ENCODE results near the gene PTPRF.
A peak's percentile ranks its signal among the peaks of the same experiment; 100 is the strongest.

The PTPRF gene

DNA sequence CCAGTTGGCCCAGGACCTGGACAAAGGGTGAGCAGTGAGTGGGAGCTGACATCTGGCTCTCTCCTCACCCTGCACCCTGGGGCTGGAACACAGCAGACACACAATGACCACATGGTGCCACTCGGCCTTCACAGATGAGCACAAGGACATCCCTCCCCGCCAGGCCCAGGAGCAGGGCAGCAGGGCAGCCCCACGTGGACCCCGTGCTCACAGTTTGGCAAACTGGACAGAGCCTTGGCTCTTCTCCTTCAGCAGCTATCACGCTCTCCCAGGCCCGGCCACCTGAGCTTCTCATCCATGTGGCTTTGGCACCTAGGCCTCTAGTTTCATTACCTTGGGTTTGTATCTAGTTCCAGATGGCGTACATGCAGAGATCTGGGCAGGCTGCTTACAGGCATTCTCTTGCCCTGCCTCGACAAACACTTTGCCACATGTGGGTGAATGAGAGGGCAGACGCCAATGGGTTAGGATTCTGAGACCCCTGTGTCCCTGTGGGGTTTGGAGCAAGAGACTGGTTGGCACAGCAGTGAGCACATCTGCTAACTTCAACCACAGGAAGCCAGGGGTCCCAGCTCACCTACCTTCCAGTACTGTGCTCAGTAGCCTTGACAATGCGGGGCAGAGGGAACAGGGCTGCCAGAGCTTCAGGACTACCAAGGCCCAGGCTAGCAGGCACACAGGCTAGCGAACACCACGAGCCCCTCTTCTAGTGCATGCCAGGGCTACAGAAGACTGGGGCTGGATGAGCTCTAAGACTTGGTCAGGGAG, 3.4 kb upstream of the PTPRF start:
- Mint-ChIP-seq H3K27me3 (peaks cover 34% of the 10 kb centered on the region), H3K36me3 (no peaks in the 10 kb centered on the region), H3K9me3 (no peaks in the 10 kb centered on the region), H3K4me1 (peaks cover 20% of the 10 kb centered on the region), H3K27ac (no peak overlapping the region), H3K4me3 (no peak overlapping the region)

DNA sequence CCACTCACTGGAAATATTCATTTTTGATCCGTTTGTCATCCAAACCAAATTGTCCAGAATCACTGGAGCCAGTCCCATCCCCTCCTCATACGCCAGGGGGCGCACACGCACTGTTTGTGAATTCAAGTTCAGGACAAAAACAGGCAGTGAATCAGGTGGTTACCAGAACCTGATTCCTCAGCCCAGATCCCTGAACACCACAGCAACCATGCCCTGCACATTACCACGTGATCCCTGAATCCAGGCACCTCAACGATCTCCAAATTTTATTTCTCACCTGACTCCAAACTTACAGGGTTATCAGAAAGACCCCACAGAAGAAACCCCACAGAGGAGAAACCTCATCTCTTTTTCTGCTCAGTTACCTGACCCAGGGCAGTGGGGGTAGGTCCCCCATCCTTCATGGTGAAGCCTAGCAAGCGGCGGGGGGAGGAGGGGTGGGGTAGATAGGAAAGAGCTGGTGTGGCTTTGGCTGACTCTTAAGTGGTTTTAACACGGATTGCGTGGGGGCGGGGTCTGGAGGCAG, 1.4 kb upstream of the PTPRF start:
- no peaks in the 10 kb centered on the region for H3K9me3 Mint-ChIP-seq
- peaks cover 37% of the 10 kb centered on the region for H3K27me3 Mint-ChIP-seq
- H3K27ac Mint-ChIP-seq = no peak overlapping the region
- no peak overlapping the region for H3K4me3 Mint-ChIP-seq
- H3K36me3 Mint-ChIP-seq = no peaks in the 10 kb centered on the region
- peaks cover 24% of the 10 kb centered on the region for H3K4me1 Mint-ChIP-seq

DNA sequence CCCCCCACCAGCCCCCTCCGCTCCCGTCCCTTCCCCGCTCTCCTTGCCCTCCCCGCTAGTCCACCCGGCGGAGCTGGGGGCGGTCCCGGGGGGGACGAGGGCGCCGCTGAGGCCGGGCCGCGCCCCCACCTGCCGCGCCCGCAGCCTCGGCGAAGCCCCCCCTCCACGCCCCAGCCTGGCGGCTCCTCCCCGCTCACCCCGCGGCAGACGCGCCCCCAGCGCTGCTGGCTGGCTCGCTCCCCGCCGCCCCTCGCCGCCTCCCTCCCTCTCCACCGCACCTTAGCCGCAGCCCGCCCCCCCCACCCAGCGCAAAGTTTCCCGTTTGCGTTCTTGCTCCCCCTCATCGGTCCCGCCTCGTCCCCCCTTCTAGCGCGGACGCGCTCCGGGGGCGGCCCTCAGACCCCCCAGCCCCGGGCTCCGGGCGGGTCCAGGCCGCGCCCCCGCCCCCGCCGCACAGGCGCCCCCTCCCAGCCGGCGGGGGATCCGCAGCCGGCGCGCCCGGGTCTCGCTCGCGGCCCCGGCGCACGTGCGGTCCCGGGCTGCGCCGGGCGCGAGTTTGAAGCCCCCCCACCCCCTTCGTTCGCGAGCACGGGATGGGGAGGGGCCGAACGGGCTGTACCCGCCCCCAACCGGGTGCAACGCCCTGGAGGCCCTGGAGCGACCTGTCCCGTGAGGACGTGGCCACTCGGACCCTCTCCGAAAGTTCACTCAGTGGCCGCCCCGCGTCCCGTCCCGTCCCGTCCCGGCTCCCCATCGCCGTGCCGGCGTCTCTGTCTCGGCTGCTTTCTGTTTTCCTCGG, 623 bp downstream of the PTPRF start:
- peaks cover 24% of the 10 kb centered on the region for H3K4me1 Mint-ChIP-seq
- H3K9me3 Mint-ChIP-seq = no peaks in the 10 kb centered on the region
- H3K27ac Mint-ChIP-seq = no peak overlapping the region
- H3K36me3 Mint-ChIP-seq = no peaks in the 10 kb centered on the region
- peaks cover 35% of the 10 kb centered on the region for H3K27me3 Mint-ChIP-seq
- peak overlapping the region; percentile 90 for H3K4me3 Mint-ChIP-seq

DNA sequence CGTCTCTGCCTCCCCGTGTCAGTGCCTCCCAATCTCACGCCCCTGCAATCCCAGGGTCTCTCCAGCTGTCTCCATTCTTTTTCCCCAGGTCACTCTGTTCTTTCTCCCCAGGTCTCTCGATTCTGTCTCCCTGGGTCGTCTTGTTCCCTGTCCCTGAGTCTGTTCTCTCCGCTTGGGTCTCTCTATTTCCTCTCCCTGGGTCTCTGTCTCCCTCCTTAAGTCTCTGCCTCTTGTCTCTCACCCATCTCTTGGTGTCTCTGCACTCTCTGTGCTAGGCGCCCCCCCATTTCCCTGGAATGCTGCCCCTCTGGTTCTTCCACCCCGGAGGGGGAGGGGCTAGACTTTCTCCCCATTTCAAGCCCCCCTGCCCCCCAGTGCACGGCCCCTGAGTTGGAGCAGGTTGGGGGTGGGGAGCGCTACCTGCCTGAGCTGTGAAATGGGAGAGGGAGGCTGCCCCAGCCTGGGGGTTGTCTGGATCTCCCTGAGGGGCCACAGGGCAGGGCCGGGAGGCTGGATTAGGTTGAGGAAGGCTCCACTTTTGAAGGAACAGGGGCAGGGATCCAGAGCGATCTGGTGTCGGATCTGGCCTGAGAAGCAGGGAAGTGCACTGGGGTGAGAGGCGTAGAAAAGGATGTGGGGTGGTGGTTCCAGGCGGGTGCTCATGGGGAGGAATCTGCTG, 1.4 kb downstream of the PTPRF start:
- H3K27me3 Mint-ChIP-seq = peaks cover 35% of the 10 kb centered on the region
- H3K27ac Mint-ChIP-seq = no peak overlapping the region
- H3K4me1 Mint-ChIP-seq = peaks cover 24% of the 10 kb centered on the region
- H3K4me3 Mint-ChIP-seq = peak overlapping the region; percentile 90
- H3K9me3 Mint-ChIP-seq = no peaks in the 10 kb centered on the region
- no peaks in the 10 kb centered on the region for H3K36me3 Mint-ChIP-seq

DNA sequence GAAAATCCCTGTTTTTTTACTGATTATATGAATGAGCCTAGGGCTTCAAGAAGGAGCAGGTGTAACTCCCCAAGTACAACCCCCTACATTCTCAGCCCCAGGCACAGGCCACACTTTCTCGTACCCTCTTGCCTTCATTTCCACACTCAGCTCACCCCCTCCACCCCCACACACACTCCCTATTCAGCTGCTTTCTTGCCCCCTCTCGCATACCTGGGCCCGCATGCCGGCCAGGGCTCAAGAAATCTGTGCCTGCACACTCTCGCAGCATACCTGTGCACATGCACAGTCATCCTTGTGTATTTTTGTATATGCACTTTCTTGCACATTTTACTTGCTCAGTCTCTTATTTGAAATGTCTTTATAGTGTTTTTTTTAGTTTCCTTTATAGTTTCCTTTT, 2.0 kb downstream of the PTPRF start:
- Mint-ChIP-seq H3K4me3 (peak overlapping the region; percentile 74), H3K9me3 (no peaks in the 10 kb centered on the region), H3K4me1 (peaks cover 24% of the 10 kb centered on the region), H3K36me3 (no peaks in the 10 kb centered on the region), H3K27ac (no peak overlapping the region), H3K27me3 (peaks cover 34% of the 10 kb centered on the region)

DNA sequence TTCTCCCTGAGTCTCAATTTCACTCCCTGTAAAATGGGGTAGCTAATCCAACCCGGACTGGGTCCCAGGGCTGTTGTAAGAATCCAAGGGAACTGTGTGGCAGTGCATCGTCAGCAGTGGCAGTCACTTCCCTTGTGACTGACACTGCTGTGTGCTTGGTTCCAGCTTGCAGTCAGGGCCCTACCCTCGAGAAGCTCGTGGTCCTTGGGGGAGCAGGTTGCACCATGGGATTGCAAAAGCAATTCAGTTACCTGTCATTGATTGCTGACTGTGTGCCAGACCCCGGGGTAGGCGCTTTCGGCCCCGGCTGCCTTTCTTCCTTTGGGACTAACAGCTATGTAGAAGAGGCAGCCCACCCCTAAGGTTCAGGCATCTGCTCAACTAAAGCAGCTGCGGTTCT, 2.9 kb downstream of the PTPRF start:
- H3K4me1 Mint-ChIP-seq = peaks cover 24% of the 10 kb centered on the region
- no peak overlapping the region for H3K4me3 Mint-ChIP-seq
- H3K27ac Mint-ChIP-seq = no peak overlapping the region

DNA sequence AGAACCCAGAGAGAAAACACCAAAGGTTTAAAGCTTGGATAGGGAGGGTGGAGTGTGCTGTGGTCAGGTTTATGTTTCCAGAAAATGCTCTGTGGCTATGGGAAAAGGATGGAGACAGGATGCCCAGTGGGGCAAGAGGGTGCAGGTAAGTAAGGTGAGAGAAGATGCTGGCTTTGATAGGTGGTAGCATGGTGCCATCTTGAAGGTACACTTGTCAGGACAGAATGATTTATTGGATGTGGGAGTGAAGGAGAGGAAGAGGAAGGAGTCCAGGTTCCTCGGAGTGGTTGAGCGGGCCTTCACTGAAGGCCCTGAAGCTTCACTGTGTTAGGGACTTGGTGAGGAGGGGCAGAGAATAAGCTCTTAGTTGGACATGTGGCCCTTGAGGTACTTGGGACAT, 3.6 kb downstream of the PTPRF start:
- peaks cover 28% of the 10 kb centered on the region for H3K27me3 Mint-ChIP-seq
- H3K4me1 Mint-ChIP-seq = peaks cover 22% of the 10 kb centered on the region
- H3K9me3 Mint-ChIP-seq = no peaks in the 10 kb centered on the region
- H3K4me3 Mint-ChIP-seq = no peak overlapping the region
- no peak overlapping the region for H3K27ac Mint-ChIP-seq
- no peaks in the 10 kb centered on the region for H3K36me3 Mint-ChIP-seq

More for the DNA sequence above, 2.9 kb downstream of the PTPRF start:
- Mint-ChIP-seq H3K27me3 (peaks cover 33% of the 10 kb centered on the region), H3K36me3 (no peaks in the 10 kb centered on the region), H3K9me3 (no peaks in the 10 kb centered on the region)

DNA sequence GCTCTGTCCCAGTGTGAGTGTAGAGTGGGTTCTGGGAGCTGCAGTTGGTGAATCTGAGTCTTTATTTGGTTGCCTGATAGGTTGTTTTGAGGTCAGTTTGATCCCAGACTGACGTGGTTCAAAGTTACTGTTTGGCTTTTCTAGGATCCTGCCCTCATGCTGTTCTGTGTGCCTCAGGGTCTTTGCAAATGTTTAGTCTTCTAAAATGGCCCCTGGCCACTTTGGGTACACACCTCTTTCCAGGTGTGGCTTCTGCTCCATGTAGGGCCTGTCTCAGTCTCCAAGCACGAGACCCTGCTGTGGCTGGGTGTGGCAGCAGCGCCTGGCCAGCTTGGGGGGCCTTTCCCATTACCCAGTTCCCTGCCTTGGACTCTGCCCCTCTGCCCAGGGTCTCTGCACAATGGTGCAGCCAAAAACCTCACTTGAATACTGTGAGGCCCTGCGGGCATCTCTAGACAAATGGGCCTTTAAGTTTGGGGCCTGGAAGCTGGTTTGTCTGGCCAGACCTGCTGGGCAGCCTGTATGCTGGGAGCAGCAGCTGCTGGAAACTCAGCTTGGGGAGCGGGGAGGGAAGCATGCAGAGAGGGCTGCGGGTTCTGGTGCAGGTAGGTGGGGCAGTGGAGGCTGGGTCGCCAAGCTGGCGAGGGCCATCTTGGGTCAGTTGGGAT, 5.6 kb downstream of the PTPRF start:
- Mint-ChIP-seq H3K27me3 (peaks cover 15% of the 10 kb centered on the region), H3K4me1 (peaks cover 8% of the 10 kb centered on the region), H3K4me3 (no peak overlapping the region)

DNA sequence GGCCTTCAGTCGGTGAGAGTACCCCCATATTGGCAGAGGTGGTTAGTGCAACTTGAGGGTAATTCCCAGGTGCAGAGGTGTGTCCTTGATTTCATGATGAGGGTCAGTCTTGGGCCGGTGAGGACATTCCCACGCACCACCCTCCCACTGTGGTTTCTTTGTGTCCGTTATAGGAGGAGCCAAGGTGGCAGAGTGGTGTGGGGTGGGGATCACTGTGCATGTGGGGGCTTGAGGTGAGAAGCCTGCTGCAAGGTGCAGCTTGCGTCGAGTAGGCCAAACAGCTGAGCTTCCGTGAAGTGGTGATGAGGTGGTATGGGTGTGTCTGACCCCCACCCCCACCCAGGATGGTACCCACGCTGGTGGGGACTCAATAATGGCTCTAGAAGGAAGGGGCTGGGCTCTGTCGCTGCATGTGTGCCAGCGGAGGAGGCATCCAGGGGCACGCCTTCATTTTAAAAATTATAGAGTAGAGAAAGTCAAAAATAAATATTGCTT, 6.2 kb downstream of the PTPRF start:
- Mint-ChIP-seq H3K4me1 (peaks cover 5% of the 10 kb centered on the region), H3K36me3 (no peaks in the 10 kb centered on the region), H3K4me3 (no peak overlapping the region), H3K9me3 (no peaks in the 10 kb centered on the region), H3K27me3 (peaks cover 12% of the 10 kb centered on the region), H3K27ac (no peak overlapping the region)

More for the DNA sequence above, 5.6 kb downstream of the PTPRF start:
- H3K36me3 Mint-ChIP-seq = no peaks in the 10 kb centered on the region
- H3K9me3 Mint-ChIP-seq = no peaks in the 10 kb centered on the region
- H3K27ac Mint-ChIP-seq = no peak overlapping the region

DNA sequence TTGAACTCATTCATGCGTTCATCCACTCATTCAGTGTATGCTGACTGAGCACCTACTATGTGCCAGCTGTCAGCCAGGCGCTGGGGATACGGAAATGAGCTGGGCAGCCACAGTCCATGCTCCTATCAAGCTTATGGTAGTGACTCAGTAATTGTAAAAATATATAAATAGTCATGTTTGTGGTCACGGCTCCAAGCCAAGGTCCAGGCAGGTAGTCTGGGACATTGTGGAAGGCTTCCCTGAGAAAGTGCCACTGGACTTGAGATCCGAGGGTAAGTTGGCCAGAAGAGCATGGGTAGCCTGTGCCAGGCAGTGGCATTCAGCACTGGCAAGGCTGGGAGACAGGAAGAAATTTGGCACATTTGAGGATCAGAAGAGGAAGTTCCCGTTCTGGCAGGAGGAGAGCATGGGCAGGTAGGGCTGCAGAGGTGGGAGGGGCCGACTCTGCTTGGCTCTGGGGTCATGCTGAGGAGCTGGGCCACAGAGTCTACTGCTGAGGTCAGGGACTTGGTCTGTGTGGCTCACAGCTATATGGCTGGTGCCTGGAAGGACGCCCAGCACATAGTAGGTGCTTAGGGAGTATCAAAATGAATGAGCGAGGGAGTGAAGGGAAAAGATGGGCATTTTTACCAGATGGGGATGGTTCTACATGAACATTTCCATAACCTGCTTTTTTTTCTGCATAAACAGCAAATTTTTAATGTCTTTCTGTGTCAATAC, 6.9 kb downstream of the PTPRF start:
- H3K4me3 Mint-ChIP-seq = no peak overlapping the region
- H3K36me3 Mint-ChIP-seq = no peaks in the 10 kb centered on the region
- H3K27me3 Mint-ChIP-seq = peaks cover 6% of the 10 kb centered on the region
- H3K4me1 Mint-ChIP-seq = peaks cover under 1% of the 10 kb centered on the region
- H3K27ac Mint-ChIP-seq = no peak overlapping the region
- H3K9me3 Mint-ChIP-seq = no peaks in the 10 kb centered on the region

DNA sequence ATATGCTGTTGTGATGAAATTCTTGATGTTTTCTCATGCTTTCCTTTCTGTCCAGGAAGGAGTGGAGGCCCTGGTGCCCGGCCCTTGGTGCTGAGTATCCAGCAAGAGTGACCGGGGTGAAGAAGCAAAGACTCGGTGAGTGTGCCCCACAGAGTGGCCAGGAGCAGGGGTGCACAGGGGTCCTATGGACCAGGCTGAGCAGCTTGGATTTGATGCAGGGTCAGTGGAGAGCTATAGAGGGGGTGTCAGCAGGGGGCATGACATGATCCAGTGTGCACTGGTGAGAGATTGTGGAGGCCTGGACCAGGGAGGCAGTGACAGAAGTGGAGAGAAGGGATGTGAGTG, 7.4 kb downstream of the PTPRF start:
- H3K4me1 Mint-ChIP-seq = no peaks in the 10 kb centered on the region
- H3K36me3 Mint-ChIP-seq = no peaks in the 10 kb centered on the region
- H3K27me3 Mint-ChIP-seq = peaks cover under 1% of the 10 kb centered on the region
- H3K27ac Mint-ChIP-seq = no peak overlapping the region
- no peak overlapping the region for H3K4me3 Mint-ChIP-seq
- H3K9me3 Mint-ChIP-seq = no peaks in the 10 kb centered on the region

DNA sequence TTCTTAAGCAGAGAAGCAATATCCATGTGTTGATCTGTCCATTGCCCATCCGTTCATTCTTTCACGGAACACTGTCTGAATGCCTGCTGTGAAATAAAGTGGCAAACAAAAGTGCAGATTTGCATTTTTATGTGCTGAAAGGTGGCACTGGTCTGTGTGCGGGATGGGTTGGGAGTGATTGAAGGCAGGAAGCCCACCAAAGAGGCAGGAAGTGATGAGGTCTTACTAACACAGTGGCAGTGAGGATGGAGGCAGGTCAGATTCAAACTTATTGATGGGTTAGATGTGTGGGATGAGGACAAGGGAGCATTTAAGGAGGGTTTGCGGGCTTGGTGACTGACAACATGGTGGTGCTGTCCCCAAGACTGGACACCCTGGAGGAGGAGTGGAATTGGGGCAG, 8.3 kb downstream of the PTPRF start:
- H3K36me3 Mint-ChIP-seq = no peaks in the 10 kb centered on the region
- no peak overlapping the region for H3K27ac Mint-ChIP-seq
- no peaks in the 10 kb centered on the region for H3K9me3 Mint-ChIP-seq
- H3K27me3 Mint-ChIP-seq = no peaks in the 10 kb centered on the region
- H3K4me3 Mint-ChIP-seq = no peak overlapping the region
- H3K4me1 Mint-ChIP-seq = no peaks in the 10 kb centered on the region

DNA sequence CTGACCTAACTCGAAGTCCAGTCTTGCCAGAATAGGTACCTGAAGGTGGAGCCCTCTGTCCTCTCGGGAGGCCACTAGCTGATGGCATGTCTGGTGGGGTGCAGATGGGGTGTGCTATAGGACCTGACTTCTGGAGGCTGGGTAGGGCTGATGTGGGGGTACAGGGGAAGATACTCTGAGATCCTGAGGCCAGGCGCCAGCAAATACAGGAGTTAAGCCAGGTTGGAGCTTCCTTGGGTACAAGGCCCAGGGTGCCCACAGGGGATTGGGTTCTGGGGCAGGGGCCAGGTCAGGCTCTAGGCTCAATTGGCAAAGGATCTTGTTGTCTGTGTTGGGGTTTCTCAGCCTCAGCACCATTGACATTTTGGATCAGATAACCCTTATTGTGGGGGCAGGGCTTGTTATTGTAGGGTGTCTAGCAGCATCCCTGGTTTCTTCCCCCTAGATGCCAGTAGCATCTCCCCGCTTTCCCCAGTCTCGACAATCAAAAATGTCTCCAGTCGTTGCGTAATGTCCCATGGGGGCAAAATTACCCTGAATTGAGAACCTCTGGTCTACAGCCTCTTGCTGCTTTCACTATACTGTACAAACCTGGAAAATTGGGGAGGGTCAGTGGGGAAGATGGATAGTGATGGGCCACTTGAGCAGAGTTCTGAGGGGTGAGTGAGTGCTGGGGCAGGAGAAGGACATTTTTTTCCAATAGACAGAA, 9.2 kb downstream of the PTPRF start:
- Mint-ChIP-seq H3K27me3 (no peaks in the 10 kb centered on the region), H3K9me3 (no peaks in the 10 kb centered on the region)

DNA sequence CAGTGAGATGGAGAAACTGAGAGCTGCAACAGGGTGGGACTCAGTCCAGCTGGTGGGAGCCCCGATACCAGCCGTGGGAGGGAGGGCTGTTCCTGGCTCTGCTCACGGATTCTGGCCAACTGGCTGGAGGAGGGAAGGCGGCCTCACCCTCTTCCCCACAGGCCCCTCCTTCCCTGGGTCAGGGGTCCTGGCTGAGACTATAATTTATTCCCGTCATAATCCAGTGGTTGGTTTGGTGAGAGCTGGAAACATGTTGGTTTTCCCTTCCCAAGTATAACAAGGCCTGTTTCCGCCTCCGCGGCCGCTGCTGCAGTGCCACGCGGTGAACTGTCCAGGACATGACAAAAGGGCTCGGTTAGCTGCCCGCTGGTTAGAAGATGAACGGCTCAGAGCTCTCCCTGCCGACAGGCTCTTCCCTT, 10.0 kb downstream of the PTPRF start:
- Mint-ChIP-seq H3K4me3 (no peak overlapping the region), H3K9me3 (no peaks in the 10 kb centered on the region), H3K4me1 (no peaks in the 10 kb centered on the region), H3K27ac (no peak overlapping the region), H3K36me3 (no peaks in the 10 kb centered on the region), H3K27me3 (no peaks in the 10 kb centered on the region)

More for the DNA sequence above, 9.2 kb downstream of the PTPRF start:
- H3K27ac Mint-ChIP-seq = no peak overlapping the region
- H3K4me1 Mint-ChIP-seq = no peaks in the 10 kb centered on the region
- no peak overlapping the region for H3K4me3 Mint-ChIP-seq
- no peaks in the 10 kb centered on the region for H3K36me3 Mint-ChIP-seq

Data from activated naive CD4-positive, alpha-beta T cell treated with anti-CD3 and anti-CD28 coated beads, Interleukin-2, amount 50 U/mL, for 24 hours (primary cell).